HUES6 (cell line): ENCODE results near the gene EPN3.

Experiments used
- H3K27ac ChIP-seq: 2 replicates; pipeline ENCODE4 v1.7.0; 2013; ENCODE audit warnings: low read depth, mild to moderate bottlenecking, low read length, inconsistent platforms
- H3K27me3 ChIP-seq: 2 replicates; pipeline ENCODE4 v1.6.1; 2013; ENCODE audit warnings: low read length; ENCODE audit not compliant: control insufficient read depth, insufficient read depth
- H3K36me3 ChIP-seq: 2 replicates; pipeline ENCODE4 v1.6.1; 2013; ENCODE audit warnings: low read length; ENCODE audit not compliant: control insufficient read depth, insufficient read depth
- H3K4me1 ChIP-seq: 2 replicates; pipeline ENCODE4 v1.6.1; 2013; ENCODE audit warnings: low read length; ENCODE audit not compliant: control insufficient read depth, insufficient read depth
- H3K4me3 ChIP-seq: 2 replicates; pipeline ENCODE4 v1.5.1; 2013; ENCODE audit warnings: low read depth, low read length
- H3K9ac ChIP-seq: one replicate; pipeline ENCODE4 v1.6.1; 2013; ENCODE audit warnings: mild to moderate bottlenecking, low read length
- H3K9me3 ChIP-seq: 2 replicates; pipeline ENCODE4 v1.6.1; 2013; ENCODE audit warnings: low read depth, low read length; ENCODE audit not compliant: control insufficient read depth, insufficient read depth

The EPN3 gene

GRCh38 chr17:50498021-50498874, 34.3 kb upstream of the EPN3 start:
- Histone ChIP-seq H3K27ac (no peak overlapping the region), H3K36me3 (no peaks in the 10 kb centered on the region), H3K27me3 (no peaks in the 10 kb centered on the region), H3K9me3 (no peaks in the 10 kb centered on the region), H3K4me1 (no peaks in the 10 kb centered on the region), H3K9ac (no peak overlapping the region), H3K4me3 (no peak overlapping the region)

GRCh38 chr17:50499270-50499669, 33.3 kb upstream of the EPN3 start:
- no peak overlapping the region for H3K4me3 ChIP-seq
- no peak overlapping the region for H3K27ac ChIP-seq

GRCh38 chr17:50499721-50500120, 32.8 kb upstream of the EPN3 start:
- H3K27me3 ChIP-seq: no peaks in the 10 kb centered on the region
- H3K9me3 ChIP-seq: no peaks in the 10 kb centered on the region
- H3K27ac ChIP-seq: no peak overlapping the region
- peaks cover 6% of the 10 kb centered on the region; the same call in 1 of the 2 replicates for H3K4me1 ChIP-seq
- H3K36me3 ChIP-seq: no peaks in the 10 kb centered on the region
- no peak overlapping the region for H3K4me3 ChIP-seq
- no peak overlapping the region for H3K9ac ChIP-seq

More at GRCh38 chr17:50499270-50499669, 33.3 kb upstream of the EPN3 start:
- no peak overlapping the region for H3K9ac ChIP-seq
- peaks cover 6% of the 10 kb centered on the region; the same call in 1 of the 2 replicates for H3K4me1 ChIP-seq
- no peaks in the 10 kb centered on the region for H3K9me3 ChIP-seq
- H3K27me3 ChIP-seq: no peaks in the 10 kb centered on the region
- no peaks in the 10 kb centered on the region for H3K36me3 ChIP-seq

- Histone ChIP-seq H3K9me3 (no peaks in the 10 kb centered on the region), H3K27ac (no peak overlapping the region), H3K36me3 (no peaks in the 10 kb centered on the region), H3K9ac (no peak overlapping the region), H3K27me3 (no peaks in the 10 kb centered on the region), H3K4me3 (no peak overlapping the region), H3K4me1 (peaks cover 6% of the 10 kb centered on the region; the same call in 1 of the 2 replicates)
Measured at GRCh38 chr17:50501054-50501453, 31.5 kb upstream of the EPN3 start.

GRCh38 chr17:50502301-50502990, 30.1 kb upstream of the EPN3 start:
- Histone ChIP-seq H3K27ac (no peak overlapping the region), H3K9ac (no peak overlapping the region), H3K4me1 (peaks cover 6% of the 10 kb centered on the region; the same call in 1 of the 2 replicates), H3K4me3 (no peak overlapping the region), H3K9me3 (no peaks in the 10 kb centered on the region), H3K36me3 (no peaks in the 10 kb centered on the region), H3K27me3 (no peaks in the 10 kb centered on the region)

- Histone ChIP-seq H3K4me1 (peaks cover 16% of the 10 kb centered on the region), H3K9ac (no peak overlapping the region), H3K27me3 (0 out of 2 replicates have a peak, but pooled peaks cover 3% of the 10 kb centered on the region), H3K36me3 (no peaks in the 10 kb centered on the region), H3K4me3 (no peak overlapping the region), H3K9me3 (no peaks in the 10 kb centered on the region), H3K27ac (no peak overlapping the region)
Measured at GRCh38 chr17:50505591-50506130, 26.9 kb upstream of the EPN3 start.

- H3K9me3 ChIP-seq: no peaks in the 10 kb centered on the region
- H3K36me3 ChIP-seq: no peaks in the 10 kb centered on the region
- H3K4me1 ChIP-seq: peaks cover 18% of the 10 kb centered on the region
- no peak overlapping the region for H3K4me3 ChIP-seq
- no peak overlapping the region for H3K9ac ChIP-seq
- no peak overlapping the region for H3K27ac ChIP-seq
- H3K27me3 ChIP-seq: 0 out of 2 replicates have a peak, but pooled peaks cover 3% of the 10 kb centered on the region
Measured at GRCh38 chr17:50506298-50506697, 26.2 kb upstream of the EPN3 start.

GRCh38 chr17:50507871-50508572, 24.5 kb upstream of the EPN3 start, which contains the start of gene MYCBPAP:
MYCBPAP (plus strand) TSS chr17:50508439; CDS start chr17:50508675, 236 bp downstream.
- Histone ChIP-seq H3K9me3 (no peaks in the 10 kb centered on the region), H3K4me3 (peak within 1 kb of the TSS; percentile 82), H3K9ac (peak within 1 kb of the TSS; percentile 49), H3K27ac (no peak within 1 kb of the TSS), H3K27me3 (0 out of 2 replicates have a peak, but pooled peaks cover 3% of the 10 kb centered on the region), H3K4me1 (peaks cover 18% of the 10 kb centered on the region), H3K36me3 (no peaks in the 10 kb centered on the region)

GRCh38 chr17:50508573-50509460, 23.7 kb upstream of the EPN3 start:
- no peaks in the 10 kb centered on the region for H3K36me3 ChIP-seq
- 0 out of 2 replicates have a peak, but pooled peaks cover 3% of the 10 kb centered on the region for H3K27me3 ChIP-seq
- H3K4me3 ChIP-seq: peak overlapping the region; percentile 82
- peaks cover 15% of the 10 kb centered on the region for H3K4me1 ChIP-seq
- H3K27ac ChIP-seq: no peak overlapping the region
- peak overlapping the region; percentile 13 for H3K9ac ChIP-seq
- no peaks in the 10 kb centered on the region for H3K9me3 ChIP-seq

GRCh38 chr17:50511058-50511457, 21.5 kb upstream of the EPN3 start:
- H3K4me1 ChIP-seq: peaks cover 17% of the 10 kb centered on the region
- no peaks in the 10 kb centered on the region for H3K9me3 ChIP-seq
- no peak overlapping the region for H3K4me3 ChIP-seq
- 0 out of 2 replicates have a peak, but pooled peaks cover 3% of the 10 kb centered on the region for H3K27me3 ChIP-seq
- no peaks in the 10 kb centered on the region for H3K36me3 ChIP-seq
- H3K9ac ChIP-seq: no peak overlapping the region
- no peak overlapping the region for H3K27ac ChIP-seq
